GM19372 (cell line): ENCODE measurements around the gene LETM1.

Experiments
- ATAC-seq: cut with Tn5 transposase; IDR thresholded peaks from one replicate; pipeline ENCODE4 v1.9.1; 2021; ENCODE audit warnings: mild to moderate bottlenecking, low read depth, moderate library complexity; ENCODE audit not compliant: unreplicated experiment

LETM1 gene

DNA sequence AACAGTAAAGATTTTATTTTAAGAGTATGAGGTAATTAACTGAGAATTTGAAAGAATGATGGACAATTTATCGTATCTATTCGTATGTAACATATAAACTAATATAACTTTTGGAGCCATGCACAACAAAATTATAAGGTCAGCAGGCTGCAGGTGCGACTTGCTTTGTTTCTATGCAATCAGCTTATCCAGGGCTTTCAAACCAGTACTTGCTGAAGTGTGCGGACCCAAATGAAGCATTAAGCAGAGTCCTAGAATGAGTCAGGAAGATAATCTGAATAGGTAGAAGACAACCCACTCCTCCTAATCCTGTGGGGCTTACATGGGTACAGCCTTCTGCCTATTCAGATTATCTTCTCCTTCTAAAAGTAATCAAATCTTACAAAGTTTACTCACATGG, 17.3 kb upstream of the LETM1 start:
- no peak for ATAC-seq

DNA sequence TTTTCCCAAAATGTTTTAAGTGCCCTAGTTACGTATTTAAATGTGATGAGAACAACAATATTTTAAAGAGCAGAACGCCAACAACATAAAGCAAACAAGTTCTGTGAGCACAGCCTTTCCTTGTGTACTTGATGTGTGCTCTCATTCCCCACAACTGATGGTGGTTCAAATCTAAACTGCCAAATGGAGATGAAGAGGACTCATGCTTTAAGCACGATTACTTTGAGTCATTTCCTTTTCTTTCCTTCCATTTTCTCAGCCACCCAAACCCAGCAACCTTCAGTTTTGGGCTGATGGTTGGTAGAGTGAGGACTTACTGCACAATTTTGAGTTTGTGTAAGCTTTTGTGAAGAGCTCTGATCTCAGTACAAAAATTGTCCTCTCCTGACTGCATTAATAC, 16.9 kb upstream of the LETM1 start:
- ATAC-seq: no peak

DNA sequence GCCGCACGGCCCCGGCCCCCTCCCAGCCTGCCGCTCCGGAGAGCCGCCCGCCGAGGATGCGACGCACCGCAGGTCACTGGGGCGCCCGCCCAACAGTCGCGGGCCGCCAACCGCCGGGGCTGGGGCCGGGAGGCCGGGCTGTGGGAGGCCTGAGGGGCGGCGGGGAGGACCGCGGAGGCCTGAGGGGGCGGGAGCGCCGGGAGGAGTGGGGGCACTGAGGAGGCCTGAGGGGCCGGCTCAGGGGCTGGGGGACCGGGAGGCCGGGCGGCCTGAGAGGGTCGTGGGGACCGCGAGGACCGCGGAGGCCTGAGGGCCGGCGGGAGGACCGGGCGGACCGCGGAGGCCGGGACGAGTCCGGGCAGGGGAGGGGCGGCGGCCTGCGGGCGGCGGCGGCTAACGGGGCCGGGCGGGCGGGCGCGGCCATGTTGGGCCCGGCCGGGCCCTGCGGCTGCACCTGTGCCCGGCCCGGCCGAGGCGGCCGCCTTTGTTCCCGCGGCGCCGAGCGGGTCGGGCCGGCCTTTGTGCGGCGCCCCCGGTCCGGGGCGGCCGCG, 15.6 kb upstream of the LETM1 start:
- peak; percentile 19 for ATAC-seq

DNA sequence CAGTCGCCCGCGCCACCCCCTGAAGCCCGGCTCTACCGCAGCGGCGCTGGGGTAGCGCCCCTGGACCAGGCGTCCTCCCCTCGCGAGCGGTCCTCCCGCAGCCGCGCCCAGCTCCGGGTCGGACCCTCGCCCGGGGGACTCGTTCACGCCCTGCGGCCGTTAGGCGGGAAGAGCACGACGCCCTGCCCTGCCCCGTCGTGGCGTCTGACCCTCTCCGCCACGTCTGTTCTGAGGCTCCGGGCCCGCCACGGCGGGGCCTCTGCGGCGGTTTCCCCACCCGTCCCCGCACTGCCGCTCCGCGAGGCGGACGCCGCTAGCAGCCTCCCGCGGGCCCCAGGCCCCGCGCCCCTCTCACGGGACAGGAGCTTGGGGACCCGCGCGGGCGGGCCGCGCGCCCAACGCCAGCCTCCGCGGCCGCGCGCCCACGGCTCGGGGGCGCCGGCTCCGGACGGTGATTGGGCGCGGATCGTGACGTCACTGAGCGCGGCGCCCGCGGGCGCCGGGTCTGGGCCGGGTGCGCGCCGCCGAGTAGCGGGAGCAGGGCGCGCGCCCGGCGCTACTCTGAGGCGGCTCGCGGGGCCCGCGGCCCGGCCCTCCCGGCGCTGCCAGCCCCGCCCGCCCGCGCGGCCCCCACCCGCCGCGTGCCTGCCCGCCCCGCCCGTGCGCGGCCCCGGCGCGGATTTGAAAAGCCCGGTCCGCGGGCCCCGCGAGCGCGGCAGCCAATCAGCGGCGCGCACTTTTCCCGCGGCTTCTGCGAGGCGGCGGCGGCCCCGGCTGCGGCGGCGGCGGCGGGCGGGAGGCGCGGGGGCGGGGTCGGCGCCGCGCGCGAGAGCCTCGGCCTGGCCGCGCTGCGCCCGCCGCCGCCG, 14.9 kb upstream of the LETM1 start, which contains the start of gene NSD2:
Gene NSD2 (plus strand): TSS at position 816 of the 866 bp plus-strand sequence. CDS start 29,262 bp downstream, outside the sequence.
- peak; percentile 56 for ATAC-seq

DNA sequence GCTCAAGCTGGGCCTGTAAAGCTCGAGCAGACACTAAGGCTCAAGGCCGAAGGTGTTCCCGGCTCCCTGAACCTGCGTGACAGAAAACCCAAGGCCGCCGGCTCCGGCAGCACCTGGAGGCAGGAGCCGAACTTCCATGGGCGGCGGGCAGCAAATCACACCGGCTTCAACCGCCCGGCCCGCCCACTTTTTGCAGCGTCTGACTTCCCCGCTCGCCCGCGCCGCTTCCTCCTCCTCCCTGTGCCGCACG, 14.3 kb upstream of the LETM1 start:
- peak; percentile 42 for ATAC-seq

DNA sequence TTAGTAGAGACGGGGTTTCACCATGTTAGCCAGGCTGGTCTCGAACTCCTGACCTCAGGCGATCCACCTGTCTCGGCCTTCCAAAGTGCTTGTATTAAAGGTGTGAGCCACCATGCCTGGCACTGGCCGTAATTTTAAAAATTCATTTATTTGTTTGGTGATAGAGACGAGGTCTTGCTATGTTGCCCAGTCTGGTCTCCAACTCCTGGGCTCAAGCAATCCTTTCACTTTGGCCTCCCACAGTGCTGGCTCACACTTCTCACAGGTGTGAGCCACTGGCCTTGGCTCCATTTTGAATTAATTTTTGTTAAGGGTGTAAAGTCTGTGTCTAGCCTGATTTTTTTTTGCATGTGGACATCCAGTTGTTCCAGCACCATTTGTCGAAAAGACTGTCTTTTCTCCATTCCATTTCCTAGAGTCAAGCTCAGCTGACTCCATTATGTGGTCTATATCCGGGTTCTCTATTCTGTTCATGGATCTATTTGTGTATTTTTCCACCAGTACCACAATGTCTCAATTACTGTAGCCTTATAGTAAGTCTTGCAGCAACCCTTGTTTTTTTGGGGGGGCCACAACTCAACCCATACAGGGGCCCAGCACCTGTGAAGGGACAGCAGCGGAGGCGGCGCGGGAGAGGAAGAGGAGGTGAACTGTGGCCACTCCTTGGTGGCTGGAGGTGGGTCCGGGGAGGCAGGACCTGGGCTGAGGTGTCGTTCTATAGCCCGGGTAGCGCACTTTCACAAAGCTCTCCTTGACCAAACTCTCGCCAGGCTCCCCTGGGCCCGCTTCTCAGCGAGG, 13.8 kb upstream of the LETM1 start:
- no peak for ATAC-seq

DNA sequence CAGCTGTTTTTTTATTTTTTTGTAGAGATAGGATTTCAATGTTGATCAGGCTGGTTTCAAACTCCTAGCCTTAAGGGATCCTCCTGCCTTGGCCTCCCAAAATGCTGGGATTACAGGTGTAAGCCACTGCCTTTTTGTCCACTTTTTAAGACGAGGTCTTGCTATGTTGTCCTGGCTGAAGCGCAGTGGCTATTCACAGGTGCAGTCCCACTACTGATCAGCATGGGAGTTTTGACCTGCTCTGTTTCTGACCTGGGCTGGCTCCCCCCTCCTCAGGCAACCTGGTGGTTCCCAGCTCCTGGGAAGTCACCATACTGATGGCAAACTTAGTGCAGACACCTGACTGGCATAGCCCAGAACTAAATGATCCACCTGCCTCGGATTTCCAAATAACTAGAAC, 13.0 kb upstream of the LETM1 start:
- ATAC-seq: no peak

DNA sequence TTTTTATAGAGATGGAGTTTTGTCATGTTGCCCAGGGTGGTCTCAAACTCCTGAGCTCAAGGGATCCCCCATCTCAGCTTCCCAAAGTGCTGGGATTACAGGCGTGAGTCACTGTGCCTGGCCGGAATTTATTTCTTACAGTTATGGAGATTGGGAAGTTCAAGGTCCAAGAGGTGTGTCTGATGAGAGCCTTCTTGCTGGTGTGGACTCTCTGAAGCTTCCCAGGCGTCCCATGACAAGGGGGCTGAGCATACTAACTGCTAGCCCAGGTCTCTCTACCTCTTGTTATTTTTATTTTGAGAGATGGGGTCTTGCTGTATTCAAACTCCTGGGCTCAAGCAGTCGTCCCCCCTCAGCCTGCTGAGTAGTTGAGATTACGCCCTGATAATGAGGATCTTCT, 12.3 kb upstream of the LETM1 start:
- ATAC-seq: no peak

DNA sequence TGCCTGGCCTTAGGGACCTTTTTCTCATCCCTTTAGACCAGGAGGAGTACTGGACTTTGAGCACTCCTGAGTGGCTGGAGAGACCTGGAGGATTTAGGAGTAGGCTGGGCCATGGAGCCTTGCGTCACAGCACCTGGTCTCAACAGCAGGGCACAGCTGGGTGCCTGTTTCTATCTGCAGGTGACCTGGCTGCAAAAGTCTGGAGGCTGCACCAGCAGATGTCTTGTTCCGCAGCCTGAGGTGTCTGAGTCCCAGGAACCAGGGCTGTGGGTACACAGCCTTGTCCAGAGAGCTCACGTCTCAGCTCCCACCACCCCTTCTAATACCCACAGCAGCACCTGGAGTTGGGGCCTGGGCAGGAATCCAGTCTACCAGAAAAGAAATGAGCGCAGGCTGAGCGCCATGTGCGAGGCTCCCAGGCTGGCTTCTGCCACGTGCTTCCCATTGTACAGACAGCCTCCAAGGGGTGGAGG, 10.3 kb upstream of the LETM1 start:
- ATAC-seq: no peak

DNA sequence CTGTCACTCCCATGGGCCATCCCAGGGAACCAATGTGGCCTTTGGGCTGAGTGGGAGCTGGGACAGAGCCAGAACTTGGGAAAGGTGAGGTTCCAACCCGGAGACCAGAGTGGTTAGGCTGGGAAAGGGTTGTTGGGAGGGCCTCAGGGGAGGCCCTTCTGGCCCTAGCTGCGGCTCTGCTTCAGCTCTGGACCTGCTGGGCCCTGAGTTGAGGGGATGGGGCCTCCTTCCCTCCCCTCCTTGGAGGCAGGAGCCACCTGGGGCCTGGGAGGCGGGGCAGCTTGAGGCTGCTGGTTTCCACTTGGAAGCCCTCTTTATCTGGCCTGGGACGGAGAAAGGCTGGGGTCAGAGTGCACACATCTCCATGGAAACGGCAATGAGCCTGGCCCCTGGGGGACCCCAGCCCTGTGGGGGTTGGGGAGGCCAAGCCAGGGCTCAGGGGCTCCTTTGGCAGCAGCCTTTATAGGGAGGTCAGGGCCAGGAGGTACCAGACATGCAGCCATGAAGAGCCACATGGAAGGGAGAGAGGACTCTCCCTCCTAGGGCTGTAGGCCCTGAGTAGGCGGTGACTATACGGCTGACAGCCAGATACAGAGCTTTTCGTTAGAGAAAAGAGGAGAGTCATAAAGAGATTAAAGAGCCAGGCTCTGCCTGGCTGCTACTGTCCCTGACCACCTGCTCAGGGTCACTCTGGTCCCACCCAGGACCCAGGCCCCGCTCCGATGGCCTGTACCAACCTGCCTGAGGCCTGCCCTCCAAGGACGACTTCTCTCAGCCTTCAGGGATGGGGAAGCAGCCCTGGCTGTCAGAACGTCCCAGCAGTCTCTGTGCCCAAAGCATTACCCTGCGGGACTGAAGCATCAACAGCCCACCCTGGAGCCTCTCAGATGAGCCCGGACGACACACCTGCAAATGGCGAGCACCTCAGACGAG, 8.4 kb upstream of the LETM1 start:
- ATAC-seq: no peak

DNA sequence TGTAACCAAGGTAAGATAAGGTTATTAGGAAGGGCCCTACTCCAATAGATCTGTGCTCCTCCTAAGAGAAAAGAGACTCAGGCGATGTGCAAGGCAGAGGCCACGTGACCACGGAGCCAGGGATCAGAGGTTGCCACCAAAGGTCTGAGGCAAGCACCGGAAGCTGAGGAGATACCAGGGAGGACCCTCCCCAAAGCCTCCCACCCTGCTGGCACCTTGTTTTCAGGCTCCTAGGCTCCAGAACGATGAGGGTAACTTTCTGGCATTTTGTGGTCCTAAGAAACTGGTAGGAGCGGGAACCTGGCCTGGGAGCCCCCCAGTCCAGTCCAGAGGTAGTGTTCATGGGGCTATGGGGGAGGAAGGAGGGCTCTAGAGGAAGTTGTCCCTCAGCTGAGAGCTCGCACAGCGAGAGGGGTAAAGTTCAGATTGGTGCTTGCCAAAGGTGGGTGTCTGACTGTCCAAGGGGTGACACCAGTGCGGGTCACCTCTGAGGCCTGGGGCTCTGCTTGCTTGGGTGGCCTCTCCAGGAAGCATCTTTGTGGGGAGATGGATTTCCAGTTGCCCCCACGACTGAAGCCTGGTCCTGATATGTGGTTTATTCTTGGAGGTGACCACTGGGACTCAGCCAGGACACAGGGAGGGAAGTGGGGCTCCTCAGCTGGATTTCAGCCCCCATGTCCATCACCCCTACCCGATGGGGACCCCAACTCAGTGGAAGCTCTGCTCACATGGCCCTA, 7.5 kb upstream of the LETM1 start:
- no peak for ATAC-seq

DNA sequence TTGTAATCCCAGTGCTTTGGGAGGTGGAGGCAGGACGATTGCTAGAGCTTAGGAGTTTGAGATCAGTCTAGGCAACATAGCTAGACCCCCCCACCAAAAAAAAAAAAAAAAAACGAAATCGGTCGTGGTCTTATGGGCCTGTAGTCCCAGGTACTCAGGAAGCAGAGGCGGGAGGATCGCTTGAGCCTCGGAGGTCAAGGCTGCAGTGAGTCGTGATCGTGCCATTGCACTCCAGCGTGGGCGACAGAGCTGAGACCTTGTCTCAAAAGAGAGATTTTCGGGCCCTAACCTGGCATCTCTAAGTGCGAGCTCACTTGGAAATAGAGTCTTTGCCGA, 7.0 kb upstream of the LETM1 start:
- no peak for ATAC-seq

DNA sequence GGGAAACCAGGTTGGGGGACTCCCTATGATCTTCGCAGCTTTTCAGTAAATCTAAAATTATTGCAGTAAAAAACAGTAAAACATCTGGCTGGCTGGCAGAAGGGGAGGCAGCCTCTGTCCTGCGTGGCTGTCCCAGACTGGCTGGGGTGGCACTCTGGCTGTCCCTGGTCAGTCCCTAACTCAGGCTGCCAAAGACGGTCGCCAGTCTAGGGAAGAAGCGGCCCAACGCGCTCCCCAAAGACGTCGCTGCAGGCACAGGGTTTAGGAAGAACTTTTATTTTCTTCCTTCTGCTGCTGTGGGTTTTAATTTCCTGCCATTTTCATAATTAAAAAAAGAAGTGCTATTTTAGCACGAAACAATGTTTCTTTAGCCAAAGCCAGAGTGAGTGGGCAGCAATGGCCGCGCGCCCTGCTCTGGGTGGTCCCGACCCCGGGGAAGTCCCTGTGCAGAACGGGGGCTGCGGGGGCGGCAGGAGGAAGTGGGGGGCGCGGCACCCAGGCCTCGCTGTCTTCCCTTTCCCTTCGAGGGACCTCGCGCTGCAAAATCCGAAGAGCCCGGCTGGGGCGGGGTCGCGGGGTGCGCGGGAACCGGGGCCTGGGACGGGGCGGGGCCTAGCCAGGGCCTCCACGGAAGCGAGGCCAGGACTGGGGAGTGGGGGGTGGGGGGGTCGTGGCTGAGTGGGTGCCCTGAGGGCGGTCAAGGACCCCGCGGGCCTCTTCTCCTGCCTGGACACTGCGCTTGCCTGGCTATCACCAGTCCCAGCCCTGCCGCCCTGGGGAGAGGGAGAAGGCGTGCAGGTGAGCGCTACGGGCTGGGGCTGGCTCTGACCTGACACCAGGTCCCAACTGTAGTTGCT, 6.3 kb upstream of the LETM1 start:
- no peak for ATAC-seq

DNA sequence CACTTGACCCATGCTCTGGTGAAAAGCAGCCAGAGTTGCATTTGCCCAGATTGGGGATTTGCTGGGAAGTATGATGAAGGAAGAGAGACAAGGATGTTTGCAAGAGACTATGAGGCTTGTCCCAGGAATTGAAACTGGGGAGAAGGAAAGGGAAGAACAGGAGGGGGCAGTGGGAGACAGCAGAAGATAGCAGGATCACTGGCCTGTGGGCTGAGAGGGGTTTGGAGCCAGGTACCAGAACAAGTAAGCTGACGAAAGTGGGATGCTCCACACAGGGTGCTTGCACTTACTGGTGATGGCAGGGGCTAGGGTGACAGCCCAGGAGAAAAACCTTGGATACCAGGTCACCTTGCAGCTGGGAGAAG, 3.4 kb upstream of the LETM1 start:
- no peak for ATAC-seq

DNA sequence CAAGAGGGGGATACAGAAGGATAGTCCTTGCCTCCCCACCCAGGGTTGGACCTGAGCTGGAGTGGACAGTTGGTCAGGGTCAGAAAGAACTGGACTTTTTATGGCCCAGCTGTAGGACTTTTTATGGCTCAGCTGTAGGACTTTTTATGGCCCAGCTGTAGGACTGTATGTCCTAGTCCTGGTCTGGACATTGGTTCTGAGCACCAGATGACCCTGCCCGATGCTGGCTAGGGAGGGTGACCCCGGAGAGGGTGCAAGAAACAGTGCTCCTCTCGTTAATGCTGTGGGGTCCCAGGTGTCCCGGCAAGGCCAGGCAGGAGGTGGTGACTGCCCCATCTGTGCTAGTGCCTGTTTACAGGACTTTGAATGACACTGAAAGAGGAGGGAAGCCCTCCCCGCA, 2.0 kb upstream of the LETM1 start:
- ATAC-seq: no peak

DNA sequence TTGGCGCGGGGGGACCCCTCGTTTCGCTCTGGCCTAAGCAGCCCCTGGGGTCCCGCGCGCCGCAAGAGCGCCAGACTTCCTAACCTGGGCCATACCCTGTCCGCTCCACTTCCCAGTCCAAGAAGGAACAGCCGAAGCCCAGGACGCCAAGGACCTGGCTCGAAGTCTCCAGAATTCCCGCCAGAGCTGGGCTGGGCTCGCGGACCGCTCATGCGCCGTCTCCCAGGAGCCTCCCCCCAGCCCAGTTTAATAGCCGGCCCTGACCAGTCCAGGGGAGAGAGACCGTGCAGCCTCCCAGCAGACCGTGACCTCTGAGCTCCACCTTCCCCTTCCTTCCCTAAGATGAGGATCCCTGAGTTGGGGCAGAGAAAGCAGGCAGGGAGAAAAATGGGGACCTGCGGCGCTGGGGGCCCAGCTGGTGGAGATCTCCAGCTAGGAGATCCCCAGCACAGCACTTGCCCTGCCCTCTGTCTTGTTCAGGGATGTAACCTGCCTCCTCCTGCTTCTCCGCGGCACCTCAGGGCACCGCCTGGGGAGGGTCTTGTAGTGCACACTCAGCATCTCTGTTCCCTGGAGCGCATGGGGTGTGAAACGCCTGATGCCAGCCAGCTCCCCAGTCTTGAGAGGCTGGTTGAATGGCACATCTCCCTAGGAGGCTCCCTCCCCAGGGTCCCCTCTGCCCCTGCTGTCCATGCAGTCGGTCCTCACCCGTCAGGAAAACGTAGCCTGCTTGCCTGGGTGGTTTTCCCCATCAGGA, 1.2 kb upstream of the LETM1 start:
- ATAC-seq: no peak

DNA sequence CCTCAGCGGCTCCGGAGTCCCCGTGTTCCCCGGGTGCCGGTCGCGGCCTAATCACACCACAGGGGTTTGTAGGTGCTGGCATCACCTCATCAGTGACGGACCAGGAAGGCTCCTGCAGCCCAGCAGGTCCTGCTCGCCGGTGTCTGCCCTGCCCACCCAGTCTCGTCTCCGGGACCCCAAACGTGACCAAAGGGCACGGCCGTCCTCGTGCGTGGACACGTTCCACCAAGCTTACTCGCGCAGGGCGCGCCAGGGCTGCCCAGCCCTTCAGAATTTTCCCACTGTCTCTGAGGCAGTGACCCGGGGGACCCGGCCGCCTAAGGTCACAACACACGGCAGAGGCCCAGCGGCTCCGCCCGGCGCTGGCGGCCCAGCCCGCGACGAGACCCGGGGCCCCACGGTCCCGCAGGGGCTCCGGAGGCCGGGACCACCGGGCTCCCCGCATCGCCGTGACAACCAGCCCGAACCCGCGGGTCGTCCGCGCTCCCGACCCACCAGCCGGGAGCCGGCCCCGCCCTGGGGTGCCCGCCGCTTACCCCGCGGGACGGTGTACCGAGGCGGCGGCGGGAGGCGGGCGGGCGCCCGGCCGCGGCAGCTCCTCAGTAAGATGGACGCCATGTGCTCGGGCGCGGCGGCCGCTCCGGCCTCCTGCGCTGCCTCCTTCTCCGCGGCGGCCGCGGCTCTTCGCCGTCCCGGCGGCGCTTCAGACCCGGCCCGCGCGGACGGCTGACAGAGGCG, 454 bp downstream of the LETM1 start:
- peak; percentile 24 for ATAC-seq

DNA sequence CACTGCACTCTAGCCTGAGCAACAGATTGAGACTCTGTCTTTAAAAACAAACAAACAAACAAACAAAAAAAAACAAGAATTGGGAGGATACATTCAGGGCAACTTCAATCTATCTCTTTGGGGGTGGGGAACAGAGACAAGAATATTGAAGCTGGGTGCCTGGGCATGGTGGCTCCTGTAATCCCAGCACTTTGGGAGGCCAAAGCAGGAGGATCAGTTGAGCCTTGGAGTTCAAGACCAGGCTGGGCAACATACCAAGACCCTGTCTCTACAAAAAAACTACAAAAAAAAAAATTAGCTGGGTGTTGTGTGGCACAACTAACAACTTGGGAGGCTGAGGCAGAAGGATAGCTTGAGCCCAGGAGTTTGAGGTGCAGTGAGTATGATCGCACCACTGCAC, 1.2 kb downstream of the LETM1 start:
- ATAC-seq: no peak
